Measurements from ENCODE around the gene EFCC1.
A peak's percentile ranks its signal among the peaks of the same experiment; 100 is the strongest.

The EFCC1 gene

GRCh38 chr3:128996200-128996599, 4.9 kb upstream of the EFCC1 start:
- no peak overlapping the region for H3K27ac ChIP-seq (ENCODE audit: low read depth, low read length)
- H3K27me3 ChIP-seq (ENCODE audit: control insufficient read depth, insufficient read depth, low read length) = peaks cover 87% of the 10 kb centered on the region
- H3K4me1 ChIP-seq (ENCODE audit: control insufficient read depth, insufficient read depth, low read length) = peaks cover 20% of the 10 kb centered on the region
- no peak overlapping the region for H3K9ac ChIP-seq (ENCODE audit: low read depth, low read length)
- no peaks in the 10 kb centered on the region for H3K9me3 ChIP-seq (ENCODE audit: control insufficient read depth, insufficient read depth, low read length)
- no peaks in the 10 kb centered on the region for H3K36me3 ChIP-seq (ENCODE audit: control insufficient read depth, insufficient read depth, low read length)
- H3K4me3 ChIP-seq (ENCODE audit: low read depth, low read length) = no peak overlapping the region

GRCh38 chr3:128996726-128997125, 4.4 kb upstream of the EFCC1 start:
- H3K9ac ChIP-seq (ENCODE audit: low read depth, low read length) = no peak overlapping the region
- no peak overlapping the region for H3K4me3 ChIP-seq (ENCODE audit: low read depth, low read length)
- no peak overlapping the region for H3K27ac ChIP-seq (ENCODE audit: low read depth, low read length)
- H3K4me1 ChIP-seq (ENCODE audit: control insufficient read depth, insufficient read depth, low read length) = peaks cover 20% of the 10 kb centered on the region
- no peaks in the 10 kb centered on the region for H3K9me3 ChIP-seq (ENCODE audit: control insufficient read depth, insufficient read depth, low read length)
- no peaks in the 10 kb centered on the region for H3K36me3 ChIP-seq (ENCODE audit: control insufficient read depth, insufficient read depth, low read length)
- peaks cover 87% of the 10 kb centered on the region for H3K27me3 ChIP-seq (ENCODE audit: control insufficient read depth, insufficient read depth, low read length)

- Histone ChIP-seq H3K27ac (ENCODE audit: low read depth, low read length) (no peak overlapping the region), H3K4me1 (ENCODE audit: control insufficient read depth, insufficient read depth, low read length) (peaks cover 19% of the 10 kb centered on the region), H3K36me3 (ENCODE audit: control insufficient read depth, insufficient read depth, low read length) (no peaks in the 10 kb centered on the region), H3K9ac (ENCODE audit: low read depth, low read length) (no peak overlapping the region), H3K9me3 (ENCODE audit: control insufficient read depth, insufficient read depth, low read length) (no peaks in the 10 kb centered on the region), H3K27me3 (ENCODE audit: control insufficient read depth, insufficient read depth, low read length) (peaks cover 87% of the 10 kb centered on the region), H3K4me3 (ENCODE audit: low read depth, low read length) (no peak overlapping the region)
These were observed 3.5 kb upstream of the EFCC1 start for GRCh38 chr3:128997486-128998133.

- peaks cover 11% of the 10 kb centered on the region for H3K4me1 ChIP-seq (ENCODE audit: control insufficient read depth, insufficient read depth, low read length)
- no peak overlapping the region for H3K4me3 ChIP-seq (ENCODE audit: low read depth, low read length)
- H3K9me3 ChIP-seq (ENCODE audit: control insufficient read depth, insufficient read depth, low read length) = no peaks in the 10 kb centered on the region
- H3K9ac ChIP-seq (ENCODE audit: low read depth, low read length) = no peak overlapping the region
- H3K27me3 ChIP-seq (ENCODE audit: control insufficient read depth, insufficient read depth, low read length) = peaks cover 87% of the 10 kb centered on the region
- no peaks in the 10 kb centered on the region for H3K36me3 ChIP-seq (ENCODE audit: control insufficient read depth, insufficient read depth, low read length)
- H3K27ac ChIP-seq (ENCODE audit: low read depth, low read length) = peak overlapping the region; percentile 60
These were observed 2.5 kb upstream of the EFCC1 start for GRCh38 chr3:128998561-128998960.

GRCh38 chr3:128999102-128999501, 2.0 kb upstream of the EFCC1 start:
- Histone ChIP-seq H3K4me3 (ENCODE audit: low read depth, low read length) (no peak overlapping the region), H3K27me3 (ENCODE audit: control insufficient read depth, insufficient read depth, low read length) (peaks cover 91% of the 10 kb centered on the region), H3K9ac (ENCODE audit: low read depth, low read length) (no peak overlapping the region)

GRCh38 chr3:129000742-129001100, 383 bp upstream of the EFCC1 start:
- peaks cover 7% of the 10 kb centered on the region for H3K4me1 ChIP-seq (ENCODE audit: control insufficient read depth, insufficient read depth, low read length)
- peaks cover 91% of the 10 kb centered on the region for H3K27me3 ChIP-seq (ENCODE audit: control insufficient read depth, insufficient read depth, low read length)
- H3K36me3 ChIP-seq (ENCODE audit: control insufficient read depth, insufficient read depth, low read length) = no peaks in the 10 kb centered on the region
- H3K9ac ChIP-seq (ENCODE audit: low read depth, low read length) = no peak overlapping the region
- no peak overlapping the region for H3K27ac ChIP-seq (ENCODE audit: low read depth, low read length)
- no peaks in the 10 kb centered on the region for H3K9me3 ChIP-seq (ENCODE audit: control insufficient read depth, insufficient read depth, low read length)
- peak overlapping the region; percentile 67 for H3K4me3 ChIP-seq (ENCODE audit: low read depth, low read length)

More at GRCh38 chr3:128999102-128999501, 2.0 kb upstream of the EFCC1 start:
- H3K36me3 ChIP-seq (ENCODE audit: control insufficient read depth, insufficient read depth, low read length) = no peaks in the 10 kb centered on the region
- H3K9me3 ChIP-seq (ENCODE audit: control insufficient read depth, insufficient read depth, low read length) = no peaks in the 10 kb centered on the region
- H3K4me1 ChIP-seq (ENCODE audit: control insufficient read depth, insufficient read depth, low read length) = peaks cover 11% of the 10 kb centered on the region
- H3K27ac ChIP-seq (ENCODE audit: low read depth, low read length) = peak overlapping the region; percentile 60

- Histone ChIP-seq H3K4me1 (ENCODE audit: control insufficient read depth, insufficient read depth, low read length) (peaks cover 7% of the 10 kb centered on the region), H3K4me3 (ENCODE audit: low read depth, low read length) (peak overlapping the region; percentile 67), H3K9ac (ENCODE audit: low read depth, low read length) (no peak overlapping the region), H3K27ac (ENCODE audit: low read depth, low read length) (no peak overlapping the region), H3K27me3 (ENCODE audit: control insufficient read depth, insufficient read depth, low read length) (peaks cover 90% of the 10 kb centered on the region), H3K9me3 (ENCODE audit: control insufficient read depth, insufficient read depth, low read length) (no peaks in the 10 kb centered on the region), H3K36me3 (ENCODE audit: control insufficient read depth, insufficient read depth, low read length) (no peaks in the 10 kb centered on the region)
These were observed 885 bp downstream of the EFCC1 start for GRCh38 chr3:129001806-129002572.

GRCh38 chr3:129002573-129003569, 1.8 kb downstream of the EFCC1 start:
- peak overlapping the region; percentile 38; the same call in 1 of the 2 replicates for H3K4me3 ChIP-seq (ENCODE audit: low read depth, low read length)
- H3K27me3 ChIP-seq (ENCODE audit: control insufficient read depth, insufficient read depth, low read length) = peaks cover 92% of the 10 kb centered on the region
- H3K9me3 ChIP-seq (ENCODE audit: control insufficient read depth, insufficient read depth, low read length) = no peaks in the 10 kb centered on the region
- H3K36me3 ChIP-seq (ENCODE audit: control insufficient read depth, insufficient read depth, low read length) = no peaks in the 10 kb centered on the region
- H3K27ac ChIP-seq (ENCODE audit: low read depth, low read length) = no peak overlapping the region
- H3K9ac ChIP-seq (ENCODE audit: low read depth, low read length) = no peak overlapping the region
- H3K4me1 ChIP-seq (ENCODE audit: control insufficient read depth, insufficient read depth, low read length) = peaks cover 7% of the 10 kb centered on the region

GRCh38 chr3:129003578-129004112, 2.5 kb downstream of the EFCC1 start:
- Histone ChIP-seq H3K27ac (ENCODE audit: low read depth, low read length) (no peak overlapping the region), H3K9ac (ENCODE audit: low read depth, low read length) (no peak overlapping the region), H3K4me1 (ENCODE audit: control insufficient read depth, insufficient read depth, low read length) (peaks cover 4% of the 10 kb centered on the region), H3K36me3 (ENCODE audit: control insufficient read depth, insufficient read depth, low read length) (no peaks in the 10 kb centered on the region), H3K4me3 (ENCODE audit: low read depth, low read length) (peak overlapping the region; percentile 38; the same call in 1 of the 2 replicates), H3K27me3 (ENCODE audit: control insufficient read depth, insufficient read depth, low read length) (peaks cover 91% of the 10 kb centered on the region), H3K9me3 (ENCODE audit: control insufficient read depth, insufficient read depth, low read length) (no peaks in the 10 kb centered on the region)

GRCh38 chr3:129004639-129005295, 3.7 kb downstream of the EFCC1 start:
- Histone ChIP-seq H3K27me3 (ENCODE audit: control insufficient read depth, insufficient read depth, low read length) (peaks cover 87% of the 10 kb centered on the region), H3K27ac (ENCODE audit: low read depth, low read length) (no peak overlapping the region), H3K4me1 (ENCODE audit: control insufficient read depth, insufficient read depth, low read length) (no peaks in the 10 kb centered on the region), H3K9me3 (ENCODE audit: control insufficient read depth, insufficient read depth, low read length) (no peaks in the 10 kb centered on the region), H3K9ac (ENCODE audit: low read depth, low read length) (no peak overlapping the region), H3K4me3 (ENCODE audit: low read depth, low read length) (no peak overlapping the region), H3K36me3 (ENCODE audit: control insufficient read depth, insufficient read depth, low read length) (no peaks in the 10 kb centered on the region)
